GM12874 (cell line): Measurements from ENCODE around the gene HHATL.

Experiments
- TF ChIP-seq, protein P1 (sequence below): IDR thresholded peaks from 2 replicates; pipeline ENCODE4 v1.5.1; 2011; ENCODE audit warnings: low read depth, mild to moderate bottlenecking, control low read depth, low read length, moderate library complexity; ENCODE audit not compliant: insufficient read depth

Gene HHATL

DNA sequence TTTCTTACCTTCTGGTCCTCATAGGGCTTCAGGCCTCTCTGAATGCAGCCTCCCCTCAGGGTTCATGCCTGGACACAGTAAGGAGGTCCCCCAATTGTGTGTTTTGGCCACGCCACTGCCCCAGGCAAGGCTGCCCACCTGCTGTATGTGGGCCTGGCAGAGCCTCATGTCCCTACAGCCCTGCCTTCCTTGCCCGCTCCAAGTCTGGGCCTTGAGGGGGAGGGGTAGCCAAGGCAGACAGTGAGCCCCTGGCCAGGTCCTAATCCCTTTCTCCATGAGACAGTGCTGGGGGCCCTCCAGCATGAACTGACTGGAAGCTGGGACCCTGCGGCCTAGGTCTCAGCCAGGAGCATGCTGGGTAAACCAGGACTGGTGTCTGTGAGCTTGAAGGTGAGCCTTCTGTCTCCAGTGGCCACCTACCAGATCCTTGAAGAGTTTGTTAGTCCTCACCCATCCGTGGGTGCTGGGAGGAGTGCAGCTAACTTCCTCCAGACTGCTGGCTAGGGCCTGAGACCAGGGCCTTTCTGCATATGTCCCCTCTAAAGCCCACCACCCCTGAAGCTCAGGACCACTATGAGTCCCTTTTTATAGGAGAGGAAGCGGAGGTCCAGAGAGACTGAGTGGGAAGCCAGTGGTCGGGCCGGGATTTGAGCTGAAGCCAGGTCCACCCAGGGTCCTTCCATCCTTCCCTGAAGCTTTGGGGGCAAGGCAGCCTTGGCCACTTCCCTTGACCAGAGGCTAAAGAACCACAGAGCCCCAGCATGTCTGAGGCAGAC is 40.4 kb downstream of the HHATL start:
- TF ChIP-seq, protein P1, sequence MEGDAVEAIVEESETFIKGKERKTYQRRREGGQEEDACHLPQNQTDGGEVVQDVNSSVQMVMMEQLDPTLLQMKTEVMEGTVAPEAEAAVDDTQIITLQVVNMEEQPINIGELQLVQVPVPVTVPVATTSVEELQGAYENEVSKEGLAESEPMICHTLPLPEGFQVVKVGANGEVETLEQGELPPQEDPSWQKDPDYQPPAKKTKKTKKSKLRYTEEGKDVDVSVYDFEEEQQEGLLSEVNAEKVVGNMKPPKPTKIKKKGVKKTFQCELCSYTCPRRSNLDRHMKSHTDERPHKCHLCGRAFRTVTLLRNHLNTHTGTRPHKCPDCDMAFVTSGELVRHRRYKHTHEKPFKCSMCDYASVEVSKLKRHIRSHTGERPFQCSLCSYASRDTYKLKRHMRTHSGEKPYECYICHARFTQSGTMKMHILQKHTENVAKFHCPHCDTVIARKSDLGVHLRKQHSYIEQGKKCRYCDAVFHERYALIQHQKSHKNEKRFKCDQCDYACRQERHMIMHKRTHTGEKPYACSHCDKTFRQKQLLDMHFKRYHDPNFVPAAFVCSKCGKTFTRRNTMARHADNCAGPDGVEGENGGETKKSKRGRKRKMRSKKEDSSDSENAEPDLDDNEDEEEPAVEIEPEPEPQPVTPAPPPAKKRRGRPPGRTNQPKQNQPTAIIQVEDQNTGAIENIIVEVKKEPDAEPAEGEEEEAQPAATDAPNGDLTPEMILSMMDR: no peak

DNA sequence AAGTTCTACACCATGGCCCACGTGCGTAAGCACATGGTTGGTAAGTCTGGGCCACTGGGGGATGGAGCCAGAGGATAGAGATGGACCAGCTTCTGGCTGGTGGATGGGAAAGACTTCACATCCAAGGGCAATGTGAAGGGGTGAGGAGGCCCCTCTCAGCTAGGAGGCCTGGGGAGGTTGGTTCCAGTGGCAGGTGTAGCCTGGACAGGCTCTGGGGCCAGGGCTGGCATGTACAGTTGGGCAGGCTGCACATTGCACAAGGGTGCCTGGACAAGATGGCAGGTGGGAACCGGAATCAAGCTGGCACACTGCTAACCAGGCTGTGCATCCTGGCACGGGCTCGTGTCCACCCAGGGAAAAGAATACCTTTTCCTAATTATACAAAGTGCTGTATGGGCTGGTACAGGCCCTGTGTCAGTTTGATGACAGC is 41.0 kb downstream of the HHATL start:
- TF ChIP-seq, protein P1: no peak

DNA sequence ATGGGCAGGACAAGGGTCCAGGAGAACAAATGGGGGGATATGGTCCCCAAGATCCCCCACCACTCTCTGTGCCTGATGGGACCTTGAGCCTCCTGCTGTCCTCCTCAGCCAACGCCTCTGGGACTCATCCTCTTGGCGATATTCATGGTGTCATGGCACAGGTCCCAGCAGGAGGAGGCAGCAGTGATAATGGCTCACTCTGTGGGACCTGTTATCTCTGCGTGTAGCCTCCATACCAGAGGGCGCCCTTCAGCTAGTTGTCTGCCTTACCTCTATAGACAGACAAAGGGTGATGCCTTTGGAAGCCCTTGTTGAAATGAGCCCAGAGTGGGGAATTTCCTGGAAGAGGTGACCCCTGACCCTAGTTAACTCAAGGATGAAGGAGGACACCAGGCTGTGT is 41.7 kb downstream of the HHATL start:
- TF ChIP-seq, protein P1: 0 out of 2 replicates have a peak, but pooled peaks have one; percentile 9

DNA sequence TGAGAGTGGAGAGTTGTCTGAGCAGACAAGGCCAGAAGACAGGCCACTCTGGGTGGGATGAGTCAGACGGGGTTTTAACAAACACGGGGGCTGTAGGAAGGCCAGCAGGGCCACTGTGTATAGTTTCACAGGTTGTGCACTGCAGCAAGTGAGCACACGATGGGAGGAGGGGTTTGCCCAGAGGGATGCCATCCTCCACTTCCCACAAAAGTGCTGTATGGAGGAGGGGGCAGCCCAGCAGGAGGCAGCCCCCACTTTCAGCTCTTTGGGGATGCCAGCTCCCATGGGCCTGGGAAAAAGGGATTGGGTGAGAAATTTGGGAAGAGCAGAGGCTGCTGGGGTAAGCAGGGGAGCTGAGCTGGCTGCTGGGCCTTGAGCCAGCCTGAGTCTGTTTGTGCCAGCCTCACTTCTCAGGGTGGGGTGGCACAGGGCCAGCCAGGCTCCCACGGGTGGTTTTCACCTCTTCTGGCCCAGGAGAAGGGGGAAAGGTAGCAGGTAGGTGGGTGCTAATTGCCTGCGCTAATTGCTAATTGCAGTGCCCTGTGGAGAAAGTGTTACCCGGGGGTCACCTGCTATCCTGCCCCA is 42.4 kb downstream of the HHATL start:
- TF ChIP-seq, protein P1: no peak

DNA sequence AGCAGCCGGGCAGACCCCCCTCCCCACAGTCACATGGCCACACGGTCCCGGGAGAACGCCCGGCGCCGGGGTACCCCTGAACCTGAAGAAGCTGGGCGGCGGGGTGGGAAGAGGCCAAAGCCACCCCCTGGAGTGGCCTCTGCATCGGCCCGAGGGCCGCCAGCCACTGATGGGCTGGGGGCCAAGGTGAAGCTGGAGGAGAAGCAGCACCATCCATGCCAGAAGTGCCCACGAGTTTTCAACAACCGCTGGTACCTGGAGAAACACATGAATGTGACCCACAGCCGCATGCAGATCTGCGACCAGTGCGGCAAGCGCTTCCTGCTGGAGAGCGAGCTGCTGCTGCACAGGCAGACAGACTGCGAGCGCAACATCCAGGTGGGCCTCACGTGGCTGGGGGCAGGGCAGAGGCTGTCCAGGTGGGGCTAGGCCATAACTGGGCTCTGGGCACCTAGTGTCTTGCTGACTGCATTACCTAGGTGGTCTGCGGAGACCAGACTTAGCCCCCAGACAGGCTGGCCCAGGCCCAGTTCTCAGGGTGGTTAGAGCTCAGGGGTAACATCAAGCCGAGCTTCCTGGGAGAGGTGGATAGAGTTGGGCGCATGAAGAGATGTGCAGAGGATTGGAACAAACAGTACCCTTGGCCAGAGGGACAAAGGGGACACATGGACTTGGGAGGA is 43.0 kb downstream of the HHATL start:
- TF ChIP-seq, protein P1: no peak

DNA sequence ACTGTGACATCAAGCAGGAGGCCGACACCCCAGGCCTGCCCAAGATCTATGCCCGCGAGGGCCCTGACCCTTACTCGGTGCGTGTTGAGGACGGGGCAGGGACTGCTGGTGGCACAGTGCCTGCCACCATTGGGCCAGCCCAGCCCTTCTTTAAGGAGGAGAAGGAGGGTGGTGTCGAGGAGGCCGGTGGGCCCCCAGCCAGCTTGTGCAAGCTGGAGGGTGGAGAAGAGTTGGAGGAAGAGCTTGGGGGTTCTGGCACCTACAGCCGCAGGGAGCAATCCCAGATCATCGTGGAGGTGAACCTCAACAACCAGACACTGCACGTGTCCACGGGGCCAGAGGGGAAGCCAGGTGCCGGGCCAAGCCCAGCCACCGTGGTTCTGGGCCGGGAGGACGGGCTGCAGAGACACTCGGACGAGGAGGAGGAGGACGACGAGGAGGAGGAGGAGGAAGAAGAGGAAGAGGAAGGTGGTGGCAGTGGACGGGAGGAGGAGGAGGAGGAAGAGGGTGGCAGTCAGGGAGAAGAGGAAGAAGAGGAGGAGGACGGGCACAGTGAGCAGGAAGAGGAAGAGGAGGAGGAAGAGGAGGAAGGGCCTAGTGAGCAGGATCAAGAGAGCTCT is 43.7 kb downstream of the HHATL start:
- TF ChIP-seq, protein P1: no peak
